ES-I3 (cell line): ENCODE results near the gene NFKBIZ.
"Not testable (repeated sequence)": the region's sequence is repeated elsewhere in the genome, so short reads cannot be mapped to it uniquely, and the experiment has no call there.

Experiments
- H3K36me3 ChIP-seq: 2 replicates; pipeline ENCODE4 v1.6.1; 2013; ENCODE audit warnings: mild to moderate bottlenecking, low read length, control low read depth, moderate library complexity; ENCODE audit not compliant: insufficient read depth
- H3K4me1 ChIP-seq: 2 replicates; pipeline ENCODE4 v1.6.1; 2013; ENCODE audit warnings: mild to moderate bottlenecking, control low read depth, low read length; ENCODE audit not compliant: insufficient read depth
- H3K9ac ChIP-seq: 2 replicates; pipeline ENCODE4 v1.6.1; 2013; ENCODE audit warnings: low read depth, mild to moderate bottlenecking, low read length, moderate library complexity
- H3K9me3 ChIP-seq: 2 replicates; pipeline ENCODE4 v1.6.1; 2013; ENCODE audit warnings: mild to moderate bottlenecking, low read length, moderate library complexity; ENCODE audit not compliant: control insufficient read depth, insufficient read depth

Gene NFKBIZ

DNA sequence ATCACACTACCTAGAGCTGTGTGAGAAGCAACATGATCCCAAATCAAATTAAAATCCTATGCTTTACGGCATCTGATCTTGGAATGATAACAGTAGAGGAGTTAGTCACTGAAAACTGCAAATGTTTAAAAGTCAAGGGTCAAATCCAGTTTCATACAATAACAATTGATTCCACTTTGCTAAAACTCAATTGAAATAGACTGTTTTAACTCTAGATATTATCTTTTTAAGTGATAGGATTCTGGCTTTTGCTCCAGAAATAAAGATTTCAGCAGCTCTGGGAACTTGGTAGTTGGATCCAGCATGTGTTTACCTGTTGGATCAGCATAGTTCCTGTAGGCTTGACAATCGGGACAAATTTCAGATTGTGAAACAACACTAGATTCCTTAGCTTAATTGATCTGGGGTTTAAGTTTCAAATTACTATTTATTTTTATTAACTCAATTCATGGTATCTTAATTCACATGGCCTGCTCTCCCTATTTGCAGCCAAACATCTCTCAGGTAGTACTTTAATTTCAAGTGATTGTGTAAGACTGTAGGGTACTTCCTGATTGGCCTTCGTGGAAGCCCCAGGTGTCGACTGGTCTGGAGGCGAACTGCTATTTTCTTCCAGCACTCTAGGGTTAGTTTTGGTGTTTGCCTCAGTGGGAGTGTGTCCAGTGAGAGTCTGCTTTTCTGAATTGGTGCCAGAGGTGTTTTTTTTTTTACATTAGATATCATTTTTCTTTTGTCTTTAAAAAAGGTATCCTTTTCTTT lies 16.6 kb downstream of the NFKBIZ start:
- Histone ChIP-seq H3K4me1 (no peaks in the 10 kb centered on the region), H3K9me3 (no peaks in the 10 kb centered on the region), H3K36me3 (peaks cover 3% of the 10 kb centered on the region; the same call in 1 of the 2 replicates), H3K9ac (no peak overlapping the region)

DNA sequence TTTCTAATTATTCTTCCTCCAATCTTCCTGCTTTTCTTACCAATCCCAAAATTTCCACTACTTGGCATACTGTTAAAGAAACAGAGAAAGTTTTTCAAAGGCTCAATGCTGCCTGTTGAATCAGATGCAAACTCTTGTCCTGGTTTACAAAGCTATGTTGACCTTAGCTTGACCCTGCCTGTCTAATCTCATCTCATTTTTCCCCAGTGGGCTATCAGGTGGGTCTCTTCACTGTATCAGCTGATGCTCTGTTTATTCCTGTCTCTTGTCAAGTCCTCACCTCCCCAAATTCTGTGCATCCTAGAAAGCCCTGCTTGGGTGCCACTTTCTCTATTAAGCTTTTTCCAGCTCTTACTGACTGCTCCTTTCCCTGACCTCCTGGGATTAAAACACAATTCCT lies 18.2 kb downstream of the NFKBIZ start:
- Histone ChIP-seq H3K9ac (no peak overlapping the region), H3K9me3 (no peaks in the 10 kb centered on the region), H3K36me3 (no peaks in the 10 kb centered on the region), H3K4me1 (no peaks in the 10 kb centered on the region)

DNA sequence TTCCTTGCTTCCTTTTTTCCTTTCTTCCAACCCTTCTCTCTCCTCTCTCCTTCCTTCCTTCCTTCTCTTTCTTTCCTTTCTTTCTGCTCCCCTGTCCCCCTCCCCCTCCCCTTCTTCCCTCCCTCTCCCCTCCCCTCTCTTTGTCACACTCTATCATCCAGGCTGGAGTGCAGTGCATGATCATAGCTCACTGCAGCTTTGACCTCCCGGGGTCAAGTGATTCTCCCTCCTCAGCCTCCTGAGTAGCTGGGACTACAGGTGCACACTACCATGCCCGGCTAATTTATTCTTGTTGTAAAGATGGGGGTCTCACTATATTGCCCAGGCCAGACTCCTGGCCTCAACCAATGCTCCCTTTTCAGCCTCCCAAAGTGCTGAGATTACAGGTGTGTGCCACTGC lies 18.7 kb downstream of the NFKBIZ start:
- Histone ChIP-seq H3K4me1 (no peaks in the 10 kb centered on the region), H3K9me3 (no peaks in the 10 kb centered on the region), H3K36me3 (no peaks in the 10 kb centered on the region)

DNA sequence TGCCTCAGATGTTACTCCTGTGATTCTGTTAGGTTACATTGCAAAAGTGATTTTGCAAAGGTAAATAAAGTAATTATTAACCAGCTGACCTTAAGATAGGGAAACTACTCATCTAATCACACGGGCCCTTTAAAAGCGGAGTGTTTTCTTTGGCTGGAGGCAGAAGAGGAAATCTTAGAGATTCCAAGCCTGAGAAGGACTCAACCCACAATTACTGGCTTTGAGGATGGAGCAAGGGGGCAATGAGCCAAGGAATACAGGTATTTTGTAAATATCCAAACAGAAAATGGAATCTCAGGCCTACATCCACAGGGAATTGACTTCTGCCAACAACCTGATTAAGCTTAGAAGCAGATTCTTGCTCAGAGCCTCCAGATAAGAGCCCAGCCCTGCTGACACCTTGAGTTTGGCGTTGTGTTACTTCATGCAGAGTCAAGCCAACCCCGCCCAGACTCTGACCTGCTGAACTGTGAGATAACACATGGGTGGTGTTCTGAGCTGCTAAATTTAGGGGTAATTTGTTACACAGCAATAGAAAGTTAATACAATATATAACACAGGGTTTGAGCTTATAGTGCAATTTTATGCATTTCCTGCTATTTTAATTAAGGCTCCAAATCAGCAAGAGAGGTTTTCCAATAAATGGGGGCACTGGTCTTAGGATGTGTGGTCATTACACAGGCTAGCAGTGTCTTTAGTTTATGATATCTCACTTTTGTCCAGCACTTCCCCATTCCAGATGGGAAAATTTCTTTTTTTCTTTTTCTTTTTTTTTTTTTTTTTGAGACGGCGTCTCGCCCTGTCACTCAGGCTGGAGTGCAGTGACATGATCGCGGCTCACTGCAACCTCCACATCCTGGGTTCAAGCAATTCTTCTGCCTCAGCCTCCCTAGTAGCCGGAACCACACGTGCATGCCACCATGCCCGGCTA lies 19.5 kb downstream of the NFKBIZ start:
- H3K4me1 ChIP-seq = no peaks in the 10 kb centered on the region
- H3K36me3 ChIP-seq = no peaks in the 10 kb centered on the region
- no peaks in the 10 kb centered on the region for H3K9me3 ChIP-seq
- no peak overlapping the region for H3K9ac ChIP-seq

More for the DNA sequence above, 18.7 kb downstream of the NFKBIZ start:
- H3K9ac ChIP-seq = no peak overlapping the region

DNA sequence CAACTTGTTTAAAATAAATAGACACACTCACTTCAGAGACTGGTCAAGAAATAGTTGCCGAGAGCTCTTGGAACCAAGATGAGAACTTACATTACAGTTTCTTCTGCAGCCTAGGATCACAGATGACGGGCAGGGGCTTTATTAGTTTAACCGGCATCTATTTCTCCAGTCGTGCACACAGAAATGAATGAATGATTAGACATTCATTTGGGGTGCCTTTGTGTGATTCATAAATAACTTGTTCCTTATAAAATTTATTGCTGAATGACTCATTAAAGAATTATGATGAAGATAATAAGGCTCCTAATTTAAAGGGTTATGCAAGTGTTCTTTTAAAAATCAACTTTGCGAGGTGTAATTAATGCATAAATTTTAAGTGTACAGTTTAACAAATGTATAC lies 20.8 kb downstream of the NFKBIZ start:
- H3K36me3 ChIP-seq = no peaks in the 10 kb centered on the region
- H3K4me1 ChIP-seq = no peaks in the 10 kb centered on the region
- H3K9ac ChIP-seq = no peak overlapping the region
- no peaks in the 10 kb centered on the region for H3K9me3 ChIP-seq

DNA sequence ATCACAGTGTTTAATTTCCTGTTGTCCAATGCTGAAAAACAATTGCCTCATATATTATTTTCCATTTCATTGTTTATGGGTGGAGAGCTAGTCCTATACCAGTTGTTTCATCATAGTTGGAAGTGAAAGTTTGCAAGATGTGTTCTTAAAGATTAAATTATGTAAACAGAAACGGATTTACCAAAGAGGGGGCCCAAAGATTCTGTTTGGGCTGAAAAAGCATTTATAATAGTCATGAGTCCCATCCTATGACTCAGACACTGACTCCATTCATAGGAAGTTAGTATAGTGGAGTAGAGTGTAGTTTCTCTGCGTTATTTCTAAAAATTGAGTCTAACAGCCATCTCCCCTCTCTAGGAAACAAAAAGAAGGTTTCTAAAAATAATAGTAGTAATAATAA lies 24.3 kb downstream of the NFKBIZ start:
- Histone ChIP-seq H3K9me3 (no peaks in the 10 kb centered on the region), H3K4me1 (no peaks in the 10 kb centered on the region), H3K9ac (no peak overlapping the region), H3K36me3 (no peaks in the 10 kb centered on the region)

DNA sequence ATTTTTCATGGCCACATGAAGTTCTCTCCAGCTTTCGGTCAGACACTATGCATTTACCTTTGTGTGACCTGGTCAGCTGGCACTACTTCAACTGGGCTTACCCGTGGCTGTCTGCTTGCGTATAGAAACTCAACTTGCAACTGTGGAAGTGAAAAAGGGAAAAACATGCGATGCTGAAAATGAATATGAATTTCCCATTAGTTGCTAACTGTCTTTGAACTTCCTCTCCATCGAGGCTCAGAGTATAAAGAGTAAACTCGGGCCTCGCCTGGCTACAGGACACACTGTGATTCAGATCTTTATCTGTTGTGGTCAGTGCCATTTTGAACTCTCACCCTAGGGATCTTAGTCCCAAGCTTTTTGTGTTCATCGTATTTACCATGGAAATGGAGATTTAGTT lies 26.8 kb downstream of the NFKBIZ start:
- Histone ChIP-seq H3K36me3 (no peaks in the 10 kb centered on the region), H3K4me1 (no peaks in the 10 kb centered on the region), H3K9me3 (no peaks in the 10 kb centered on the region), H3K9ac (no peak overlapping the region)

DNA sequence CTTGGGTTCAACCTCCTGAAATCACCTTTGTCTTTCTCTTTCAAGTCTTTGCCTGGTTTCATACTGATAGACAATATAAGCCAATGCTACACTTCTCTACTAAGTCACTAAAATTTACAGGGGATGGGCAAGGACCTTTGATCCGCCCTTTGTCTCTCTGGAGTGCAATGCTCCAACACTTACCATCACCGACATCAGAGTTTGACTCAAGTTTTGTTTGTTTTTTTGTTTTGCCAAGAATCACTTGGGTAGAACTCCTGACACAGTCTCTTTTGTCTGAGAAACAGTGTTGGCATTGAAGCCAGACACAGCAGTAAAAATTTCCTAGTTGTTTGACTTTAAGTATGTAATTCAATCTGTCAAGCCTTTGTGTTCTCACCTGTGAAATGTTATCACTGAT lies 29.3 kb downstream of the NFKBIZ start:
- Histone ChIP-seq H3K9ac (no peak overlapping the region), H3K36me3 (no peaks in the 10 kb centered on the region), H3K9me3 (no peaks in the 10 kb centered on the region), H3K4me1 (no peaks in the 10 kb centered on the region)

DNA sequence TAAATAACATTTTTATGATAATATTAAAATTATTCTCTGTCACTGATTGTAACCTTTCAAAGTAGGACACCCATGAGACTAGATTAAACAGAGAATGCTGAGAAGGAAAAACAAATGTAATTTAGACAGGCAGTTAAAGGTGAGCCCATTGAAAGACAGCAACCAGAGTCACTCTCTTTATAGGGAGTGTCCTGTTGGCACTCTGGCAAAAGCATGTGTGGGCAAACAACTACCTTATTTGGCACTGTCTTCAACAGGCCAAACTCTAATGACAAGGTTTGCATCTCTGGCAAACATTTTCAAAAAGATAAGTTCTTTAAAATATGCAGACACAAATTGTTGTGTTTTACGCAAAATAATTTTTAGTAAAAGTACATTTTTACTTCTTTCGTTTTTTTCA lies 29.8 kb downstream of the NFKBIZ start:
- H3K4me1 ChIP-seq = no peaks in the 10 kb centered on the region

DNA sequence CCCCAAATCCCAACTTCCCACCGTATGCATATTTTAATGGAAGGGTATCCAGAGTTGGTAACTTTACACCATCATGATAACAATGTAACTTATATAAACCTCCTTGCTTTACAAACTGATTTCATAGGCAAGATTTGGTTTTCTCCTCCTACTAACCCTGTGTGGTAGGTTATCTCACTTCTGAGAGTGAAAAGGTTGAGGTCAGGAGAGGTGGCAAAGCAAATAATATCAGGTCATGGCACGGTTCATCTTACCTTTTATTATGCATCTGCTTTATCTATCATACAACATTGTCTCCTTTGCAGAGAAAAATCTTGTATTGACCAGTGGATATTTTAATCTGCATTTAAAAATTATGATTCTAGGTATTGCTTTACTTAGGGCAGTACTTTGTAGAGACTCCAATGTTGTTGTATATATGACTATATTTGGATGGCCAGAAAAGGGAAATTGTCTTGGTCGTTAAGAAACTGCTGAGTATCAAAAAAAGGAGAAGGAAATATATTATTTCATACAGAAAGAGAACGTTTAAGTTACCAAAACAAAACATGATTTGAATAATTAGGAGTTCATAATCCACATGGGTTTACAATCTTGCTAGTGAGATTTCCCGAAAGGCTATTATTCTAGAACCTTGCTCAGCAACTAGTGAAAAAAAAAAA lies 30.4 kb downstream of the NFKBIZ start:
- Histone ChIP-seq H3K4me1 (no peaks in the 10 kb centered on the region), H3K9me3 (no peaks in the 10 kb centered on the region), H3K9ac (no peak overlapping the region), H3K36me3 (no peaks in the 10 kb centered on the region)

More for the DNA sequence above, 29.8 kb downstream of the NFKBIZ start:
- Histone ChIP-seq H3K9me3 (no peaks in the 10 kb centered on the region), H3K36me3 (no peaks in the 10 kb centered on the region), H3K9ac (no peak overlapping the region)

DNA sequence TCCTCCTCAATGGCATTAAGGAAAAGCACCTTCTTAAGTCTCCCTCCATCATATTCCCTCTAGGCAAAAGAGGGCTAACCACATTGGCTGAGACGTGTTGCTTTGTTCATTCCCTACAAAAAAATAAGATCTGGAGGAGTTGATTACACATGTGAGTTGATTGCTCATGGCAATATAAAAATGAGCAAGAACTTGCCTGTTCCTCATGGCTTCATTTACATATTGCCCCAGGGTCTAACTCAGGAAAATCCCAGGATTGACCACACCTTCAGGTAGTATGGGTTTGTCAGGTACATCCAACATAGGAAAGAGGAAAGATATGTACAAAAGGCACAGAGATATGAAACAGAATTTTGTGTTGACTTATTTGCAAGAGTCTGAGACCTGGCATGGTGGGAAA lies 35.5 kb downstream of the NFKBIZ start:
- no peaks in the 10 kb centered on the region for H3K4me1 ChIP-seq
- H3K9me3 ChIP-seq = no peaks in the 10 kb centered on the region
- H3K9ac ChIP-seq = no peak overlapping the region
- no peaks in the 10 kb centered on the region for H3K36me3 ChIP-seq

DNA sequence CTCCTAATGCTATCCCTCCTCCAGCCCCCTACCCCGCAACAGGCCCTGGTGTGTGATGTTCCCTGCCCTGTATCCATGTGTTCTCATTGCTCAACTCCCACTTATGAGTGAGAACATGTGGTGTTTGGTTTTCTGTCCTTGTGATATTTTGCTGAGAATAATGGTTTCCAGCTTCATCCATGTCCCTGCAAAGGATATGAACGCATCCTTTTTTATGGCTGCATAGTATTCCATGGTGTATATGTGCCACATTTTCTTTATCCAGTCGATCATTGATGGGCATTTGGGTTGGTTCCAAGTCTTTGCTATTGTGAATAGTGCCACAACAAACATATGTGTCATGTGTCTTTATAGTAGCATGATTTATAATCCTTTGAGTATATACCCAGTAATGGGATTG lies 36.3 kb downstream of the NFKBIZ start:
- H3K9ac ChIP-seq, H3K36me3 ChIP-seq, H3K4me1 ChIP-seq, H3K9me3 ChIP-seq: not testable (repeated sequence)

DNA sequence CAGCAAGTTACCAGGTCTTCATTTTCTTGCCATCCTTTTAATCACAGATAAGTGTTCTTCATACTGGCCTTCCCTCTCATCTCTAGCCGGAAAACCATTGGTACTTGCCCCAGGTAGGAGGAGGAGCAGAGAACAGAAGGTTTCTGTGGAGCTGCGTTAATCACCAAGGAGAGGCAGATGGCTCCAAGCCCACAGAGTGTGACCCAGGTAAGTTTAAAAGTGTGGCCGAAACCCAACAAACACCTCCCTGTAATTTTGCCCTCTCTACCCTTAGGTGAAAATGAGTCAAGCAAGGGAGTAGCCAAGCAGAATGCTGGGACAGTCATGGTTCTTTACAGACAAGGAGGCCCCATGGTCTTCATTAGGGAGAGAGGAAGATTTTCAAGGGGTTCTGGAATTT lies 37.3 kb downstream of the NFKBIZ start:
- H3K36me3 ChIP-seq = no peaks in the 10 kb centered on the region
- H3K9me3 ChIP-seq = no peaks in the 10 kb centered on the region
- no peak overlapping the region for H3K9ac ChIP-seq
- H3K4me1 ChIP-seq = no peaks in the 10 kb centered on the region

DNA sequence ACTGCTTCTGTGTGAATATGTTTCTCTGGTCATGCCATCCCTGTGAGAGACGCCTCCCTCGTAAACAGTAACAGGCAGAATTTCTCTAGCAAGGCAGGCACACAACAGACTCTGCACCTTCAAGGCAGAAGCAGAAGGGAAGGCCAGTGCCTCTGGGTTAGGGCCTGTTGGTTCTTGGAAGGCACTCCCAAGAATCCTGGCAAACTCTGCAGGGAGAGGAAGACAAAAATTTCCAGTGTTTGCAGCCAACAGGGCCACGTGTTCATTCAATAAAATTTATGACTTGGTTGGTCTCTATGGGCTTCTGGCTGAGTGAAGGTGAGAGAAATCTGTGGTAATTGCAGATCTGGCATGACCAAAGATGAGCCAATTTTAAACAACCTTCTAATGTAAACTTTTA lies 39.3 kb downstream of the NFKBIZ start:
- H3K9me3 ChIP-seq = no peaks in the 10 kb centered on the region
- no peaks in the 10 kb centered on the region for H3K4me1 ChIP-seq
- no peaks in the 10 kb centered on the region for H3K36me3 ChIP-seq
- no peak overlapping the region for H3K9ac ChIP-seq
